Measurements from ENCODE around the gene NBEA.

DNA sequence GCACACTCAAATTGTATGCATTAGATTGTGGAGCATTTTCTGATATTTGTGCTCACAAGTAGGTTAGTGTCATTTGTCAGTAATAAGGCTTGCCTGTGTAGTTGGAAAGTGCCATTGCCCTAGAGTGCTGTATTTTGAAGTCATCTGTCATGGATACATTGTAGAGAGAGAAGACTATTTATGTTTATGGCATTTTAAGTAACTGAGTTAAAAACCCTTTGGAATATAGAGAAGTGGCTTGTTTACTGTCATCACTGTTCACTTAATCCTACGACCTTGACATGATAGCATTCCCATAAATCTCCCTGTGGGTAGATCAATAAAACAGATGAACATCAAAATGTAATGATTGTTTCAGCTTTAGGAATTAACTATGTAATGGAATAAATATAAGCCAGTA, 423.8 kb downstream of the NBEA start:
- TF ChIP-seq, protein P1, sequence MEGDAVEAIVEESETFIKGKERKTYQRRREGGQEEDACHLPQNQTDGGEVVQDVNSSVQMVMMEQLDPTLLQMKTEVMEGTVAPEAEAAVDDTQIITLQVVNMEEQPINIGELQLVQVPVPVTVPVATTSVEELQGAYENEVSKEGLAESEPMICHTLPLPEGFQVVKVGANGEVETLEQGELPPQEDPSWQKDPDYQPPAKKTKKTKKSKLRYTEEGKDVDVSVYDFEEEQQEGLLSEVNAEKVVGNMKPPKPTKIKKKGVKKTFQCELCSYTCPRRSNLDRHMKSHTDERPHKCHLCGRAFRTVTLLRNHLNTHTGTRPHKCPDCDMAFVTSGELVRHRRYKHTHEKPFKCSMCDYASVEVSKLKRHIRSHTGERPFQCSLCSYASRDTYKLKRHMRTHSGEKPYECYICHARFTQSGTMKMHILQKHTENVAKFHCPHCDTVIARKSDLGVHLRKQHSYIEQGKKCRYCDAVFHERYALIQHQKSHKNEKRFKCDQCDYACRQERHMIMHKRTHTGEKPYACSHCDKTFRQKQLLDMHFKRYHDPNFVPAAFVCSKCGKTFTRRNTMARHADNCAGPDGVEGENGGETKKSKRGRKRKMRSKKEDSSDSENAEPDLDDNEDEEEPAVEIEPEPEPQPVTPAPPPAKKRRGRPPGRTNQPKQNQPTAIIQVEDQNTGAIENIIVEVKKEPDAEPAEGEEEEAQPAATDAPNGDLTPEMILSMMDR (IDR thresholded peaks at IDR 0.05): no peak
- TF ChIP-seq POLR2A (IDR thresholded peaks at IDR 0.05): no peak

Measured in heart left ventricle (tissue), 13 donors.